Measurements from ENCODE around the gene PDE4B.
A peak's percentile ranks its signal among the peaks of the same experiment; 100 is the strongest.

Gene PDE4B

GRCh38 chr1:66207484-66207883 is 414.8 kb downstream of the PDE4B start:
- peak; percentile 37 to 74 for DNase-seq

- DNase-seq: no peak
These were observed 415.9 kb downstream of the PDE4B start for GRCh38 chr1:66208632-66209031.

DNA sequence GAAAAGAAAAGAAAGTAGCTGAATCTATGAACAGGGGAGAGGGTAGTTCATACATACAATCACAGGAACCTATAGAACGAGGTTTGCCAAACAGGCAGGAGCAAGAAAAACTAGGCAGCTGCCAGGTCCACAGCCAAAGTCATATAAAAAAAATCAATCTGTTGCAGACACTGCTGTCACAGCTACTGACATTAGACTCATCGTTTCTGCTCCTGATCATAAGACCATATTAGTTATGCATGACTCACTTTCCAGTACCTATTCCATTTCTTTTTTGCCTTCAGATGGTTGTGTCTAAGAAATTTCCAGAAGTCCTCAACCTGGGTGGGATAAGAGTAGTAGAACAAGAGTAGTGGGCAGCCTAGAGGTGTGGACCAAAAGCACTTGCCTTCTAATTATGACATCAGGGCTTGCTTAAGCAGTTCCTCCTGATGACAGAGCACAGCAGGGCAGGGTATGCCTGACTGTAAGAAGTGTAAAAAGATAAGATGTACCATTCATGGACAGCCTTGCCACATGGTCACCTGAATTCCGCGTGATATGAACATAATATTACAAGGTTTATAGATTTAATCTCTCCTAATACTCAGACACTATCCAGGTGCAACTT is 418.0 kb downstream of the PDE4B start:
- peak in 1 of 2 experiments; percentile 49 for DNase-seq

- no peak for DNase-seq
These were observed 418.8 kb downstream of the PDE4B start for GRCh38 chr1:66211521-66211920.

GRCh38 chr1:66213491-66213890 is 420.8 kb downstream of the PDE4B start:
- no peak for DNase-seq

DNA sequence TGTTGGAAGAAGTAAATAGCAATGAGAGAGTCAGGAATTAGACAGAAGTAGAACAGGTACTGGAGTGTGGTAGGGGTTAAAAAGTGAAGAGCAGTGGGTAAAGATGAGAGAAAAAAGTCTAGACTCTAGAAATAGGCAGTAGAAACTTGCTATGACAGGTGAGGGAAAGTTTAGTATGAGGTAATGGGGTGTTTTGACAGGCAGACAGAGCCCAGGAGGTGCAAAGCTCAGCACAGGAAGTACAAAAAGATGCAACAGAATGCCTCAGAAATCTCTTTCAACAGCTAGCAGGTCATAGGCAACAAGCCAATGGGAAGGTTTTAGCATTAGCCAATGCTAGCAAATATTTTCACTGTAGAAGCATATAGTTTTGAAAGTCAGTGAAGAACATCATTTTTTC is 422.2 kb downstream of the PDE4B start:
- no peak for DNase-seq

DNA sequence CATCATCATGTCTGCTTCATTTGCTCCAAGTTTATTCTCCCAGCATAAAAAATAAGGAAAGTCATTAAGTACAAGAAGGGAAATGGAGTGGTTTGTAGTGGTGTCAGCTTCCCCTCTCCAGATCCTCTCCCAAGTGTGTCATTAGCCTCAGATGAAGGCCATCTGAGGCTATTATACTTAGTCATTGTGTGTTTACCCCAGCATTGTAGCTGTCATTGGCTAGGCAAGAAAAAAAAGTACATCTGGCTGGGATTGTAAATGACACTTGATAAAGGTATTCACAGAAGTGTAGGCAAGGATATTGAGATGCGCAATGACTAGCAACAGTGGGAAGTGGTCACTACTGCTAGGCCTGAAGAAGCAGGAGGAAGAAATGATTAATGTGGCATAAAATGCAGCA is 424.3 kb downstream of the PDE4B start:
- no peak for DNase-seq

DNA sequence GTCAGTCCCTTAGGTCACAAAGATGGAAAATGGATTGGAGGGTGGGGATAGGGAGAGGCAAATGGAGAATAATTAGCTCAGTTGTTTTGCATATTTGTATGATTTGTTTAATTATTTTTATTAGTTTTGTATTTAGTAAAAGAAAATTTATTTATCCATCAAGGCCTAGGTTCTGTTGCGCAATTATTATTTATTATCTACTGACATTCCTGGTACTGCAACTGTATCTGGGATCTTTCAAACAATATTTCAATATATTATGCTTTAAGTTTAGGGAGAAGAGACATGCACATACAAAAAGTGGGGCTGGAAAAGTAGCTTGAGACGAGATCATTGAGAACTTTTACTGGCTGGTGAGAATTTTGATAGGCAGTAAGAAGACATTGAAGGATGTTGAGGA is 424.9 kb downstream of the PDE4B start:
- no peak for DNase-seq

DNA sequence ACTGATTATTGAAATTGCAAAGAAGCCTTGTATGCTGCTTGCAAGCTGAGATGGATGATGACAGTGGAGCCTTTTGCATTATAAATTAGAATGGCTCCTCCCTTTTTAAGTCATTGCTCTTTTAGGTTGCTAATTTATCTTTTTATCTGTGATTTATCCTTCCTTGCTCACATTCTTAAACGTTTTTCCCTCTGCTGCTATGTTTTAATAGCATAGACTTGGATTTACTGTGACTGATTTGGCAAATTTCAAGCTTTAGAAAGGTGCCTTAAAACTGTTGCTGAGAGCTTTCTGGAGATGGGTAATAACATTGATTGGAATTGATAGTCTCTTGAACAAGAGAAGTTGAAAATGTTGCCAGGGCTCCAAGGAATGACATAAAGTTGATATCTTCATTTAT is 427.8 kb downstream of the PDE4B start:
- DNase-seq: no peak

DNA sequence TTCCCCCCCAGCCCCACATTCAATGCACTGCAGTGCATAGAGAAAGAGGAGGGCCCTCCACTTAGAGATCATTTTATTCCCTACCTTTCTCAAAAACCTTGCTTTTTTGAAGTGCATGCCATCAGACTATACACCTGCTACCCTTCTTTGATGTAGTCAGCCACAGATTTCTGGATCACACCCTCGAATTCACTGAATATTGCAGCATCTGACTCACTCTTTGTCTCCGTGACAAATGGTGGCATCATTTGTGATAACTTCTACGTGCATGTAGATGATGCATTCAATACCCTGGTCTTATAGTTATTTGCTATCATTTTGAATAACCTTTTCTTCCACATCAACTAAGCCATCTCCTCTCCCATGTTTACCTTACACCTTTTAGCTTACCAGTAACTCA is 431.0 kb downstream of the PDE4B start:
- no peak for DNase-seq

- no peak for DNase-seq
These were observed 434.3 kb downstream of the PDE4B start for GRCh38 chr1:66226985-66227384.

DNA sequence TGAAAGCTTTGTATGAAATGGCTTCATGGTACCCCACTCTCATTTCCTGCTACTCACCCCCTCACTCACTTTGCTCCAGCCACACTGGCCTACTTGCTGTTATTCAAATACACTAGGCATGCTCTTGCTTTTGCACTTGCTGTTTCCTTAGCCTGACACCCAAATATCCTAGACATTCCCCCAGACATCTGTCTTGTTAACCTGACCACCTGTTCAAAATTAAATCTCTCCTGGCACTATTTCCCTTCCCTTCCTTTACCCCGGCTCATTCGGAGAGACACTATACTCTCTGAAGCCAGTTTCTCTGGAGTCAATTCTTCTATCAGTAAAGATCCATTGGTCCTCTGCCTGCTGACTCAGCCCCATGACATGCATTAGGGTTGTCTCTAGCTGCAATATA is 435.3 kb downstream of the PDE4B start:
- no peak for DNase-seq

DNA sequence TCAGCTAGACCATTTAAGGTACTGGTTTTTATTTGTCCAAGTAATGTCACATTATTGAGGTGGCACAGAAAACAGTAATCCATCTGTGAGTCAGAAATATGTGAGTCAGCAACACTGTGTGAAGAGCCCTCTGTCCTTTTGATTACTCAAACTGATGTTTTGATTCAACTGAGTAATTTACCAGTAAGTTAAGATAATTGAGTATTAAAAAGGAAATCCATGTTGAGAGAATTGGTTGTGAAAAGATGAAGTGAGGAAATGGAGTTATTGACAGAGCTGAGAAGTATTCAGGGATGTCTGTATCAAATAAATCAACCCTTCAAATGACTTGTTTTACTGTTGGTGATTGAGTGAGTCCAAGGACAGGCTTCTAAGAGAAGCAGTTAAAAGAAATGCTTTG is 438.5 kb downstream of the PDE4B start:
- DNase-seq: no peak

GRCh38 chr1:66231681-66232463 is 439.2 kb downstream of the PDE4B start:
- DNase-seq: no peak

- DNase-seq: no peak
These were observed 444.3 kb downstream of the PDE4B start for GRCh38 chr1:66237042-66237441.

GRCh38 chr1:66237722-66238479 is 445.2 kb downstream of the PDE4B start:
- no peak for DNase-seq

- DNase-seq: no peak
These were observed 447.1 kb downstream of the PDE4B start for GRCh38 chr1:66239834-66240233.

- peak in 1 of 2 experiments; percentile 34 for DNase-seq
These were observed 448.1 kb downstream of the PDE4B start for GRCh38 chr1:66240491-66241484.

GRCh38 chr1:66242646-66243547 is 450.2 kb downstream of the PDE4B start:
- DNase-seq: peak; percentile 83 to 94

DNA sequence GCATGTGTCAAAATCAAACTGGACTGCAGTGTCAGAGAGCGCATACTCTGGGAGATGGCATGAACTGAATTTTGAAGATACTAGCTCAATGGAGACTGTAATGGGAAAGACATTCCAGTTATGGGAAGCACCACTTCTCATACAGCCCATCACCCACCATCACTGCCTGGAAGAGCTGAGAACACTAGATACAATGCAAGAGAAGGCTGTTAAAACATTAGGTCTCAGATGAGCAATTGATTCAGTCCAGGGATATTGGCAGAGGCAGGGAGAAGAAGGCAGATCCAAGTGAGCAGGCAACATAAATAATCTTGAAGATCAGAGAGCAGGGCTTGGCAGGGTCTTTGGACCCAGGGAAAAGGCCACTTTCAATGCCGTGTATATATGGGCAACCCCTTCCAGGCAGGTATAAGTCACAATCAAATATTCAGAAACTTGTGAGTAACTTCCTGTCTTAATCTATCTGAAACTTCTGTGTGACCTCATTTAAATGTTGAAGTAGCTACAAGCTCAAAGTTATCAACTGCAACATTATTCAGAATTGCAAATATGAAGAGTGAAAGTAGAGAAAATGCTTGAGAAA is 450.9 kb downstream of the PDE4B start:
- DNase-seq: no peak

- no peak for DNase-seq
These were observed 451.7 kb downstream of the PDE4B start for GRCh38 chr1:66244429-66244828.
